Stomach (tissue), 9 donors: ENCODE results near the gene PRELID3B. TPM values are rescaled to one million over a fixed set of nuclear protein-coding genes. Genes with fewer than 3 reads are reported as not detected.

Experiments
- DNase-seq, 2 donors: peaks; one replicate each; pipeline versions ENCODE4 v3.0.0 to v3.0.0-alpha.2; 2013 to 2019
- H3K27ac ChIP-seq, 5 donors: fragments of 200-600 bp in 4 of 5; sonication (generic) in 4 of 5; one replicate each; pipeline ENCODE4 v1.5.1; 2013 to 2019; ENCODE audit warnings: mild to moderate bottlenecking in 1 of 5, moderate library complexity in 1 of 5
- H3K27me3 ChIP-seq, 3 donors: fragments of 200-600 bp; sonication (generic); one replicate each; pipeline ENCODE4 v1.5.1; 2017 to 2019; ENCODE audit warnings: mixed run types in 1 of 3
- H3K36me3 ChIP-seq, 4 donors: fragments of 200-600 bp; sonication (generic); 1 replicate in 3 of 4; 2 replicates in 1 of 4; pipeline ENCODE4 v1.5.1; 2016 to 2019
- H3K4me1 ChIP-seq, 4 donors: fragments of 200-600 bp; sonication (generic); one replicate each; pipeline ENCODE4 v1.5.1; 2016 to 2019
- H3K4me3 ChIP-seq, 4 donors: fragments of 200-600 bp; sonication (generic) in 3 of 4; one replicate each; pipeline ENCODE4 v1.5.1; 2016 to 2019; ENCODE audit warnings: mild to moderate bottlenecking in 1 of 4
- H3K9me3 ChIP-seq, 4 donors: fragments of 200-600 bp; sonication (generic); one replicate each; pipeline ENCODE4 v1.5.1; 2016 to 2019
- EP300 ChIP-seq: sonication (generic); formaldehyde crosslinking; IDR thresholded peaks from one replicate; pipeline ENCODE4 v1.6.1; 2017; ENCODE audit warnings: antibody characterized with exemption
- POLR2A ChIP-seq, 4 donors: fragments of 450-650 bp; IDR thresholded peaks; one replicate each; pipeline ENCODE4 v1.6.1; 2016; ENCODE audit warnings: antibody characterized with exemption in 4 of 4, control low read depth in 2 of 4, mild to moderate bottlenecking in 1 of 4, moderate library complexity in 1 of 4
- POLR2AphosphoS5 ChIP-seq, 3 donors: sonication (generic); formaldehyde crosslinking; IDR thresholded peaks; one replicate each; pipeline ENCODE4 v1.6.1; 2016; ENCODE audit warnings: antibody characterized with exemption in 3 of 3
- WGBS, 5 donors: extraction: QIAGEN DNeasy Blood & Tissue Kit in 3 of 5; methylation state at CpG; one replicate each; pipeline versions ENCODE4 v1.1.5 to v1.1.7; 2013 to 2018; 5-methylcytosine and 5-hydroxymethylcytosine counted together
- intact Hi-C: fragments of 100-400 bp; cut with DNase I; formaldehyde crosslinking; loops from one replicate; pipeline ENCODE4 v1.15.1; 2023; ENCODE audit warnings: low total_unique reads
- polyA plus RNA-seq, 3 donors: library from polyadenylated mRNA; stranded (reverse); fragments of 200-250 nt; gene quantifications; one replicate each; pipeline ENCODE4 v1.2.3, GENCODE V29; 2013
- total RNA-seq, 5 donors: library from RNA; depleted of rRNA; stranded (reverse); fragments of >200 nt; gene quantifications; one replicate each; pipeline versions ENCODE4 v1.1.0 to v1.2.3, GENCODE V29; 2014 to 2016
- TF ChIP-seq, protein P1 (sequence below), 7 experiments: fragments of 450-650 bp in 4 of 7; fragments of 200-600 bp in 3 of 7; sonication (generic) in 3 of 7; IDR thresholded peaks; one replicate each; pipeline ENCODE4 v1.5.1; 2016 to 2019; ENCODE audit warnings: antibody characterized with exemption in 7 of 7, control low read depth in 2 of 7, mild to moderate bottlenecking in 1 of 7
- donor health status: healthy with polysubstance abuse.
- donor health status: Bipolar disorder and iron deficiency.
- donor health status: healthy.

The PRELID3B gene
- total and polyA plus RNA-seq, 8 donors = 20.0 to 322 (median 56.1) TPM

DNA sequence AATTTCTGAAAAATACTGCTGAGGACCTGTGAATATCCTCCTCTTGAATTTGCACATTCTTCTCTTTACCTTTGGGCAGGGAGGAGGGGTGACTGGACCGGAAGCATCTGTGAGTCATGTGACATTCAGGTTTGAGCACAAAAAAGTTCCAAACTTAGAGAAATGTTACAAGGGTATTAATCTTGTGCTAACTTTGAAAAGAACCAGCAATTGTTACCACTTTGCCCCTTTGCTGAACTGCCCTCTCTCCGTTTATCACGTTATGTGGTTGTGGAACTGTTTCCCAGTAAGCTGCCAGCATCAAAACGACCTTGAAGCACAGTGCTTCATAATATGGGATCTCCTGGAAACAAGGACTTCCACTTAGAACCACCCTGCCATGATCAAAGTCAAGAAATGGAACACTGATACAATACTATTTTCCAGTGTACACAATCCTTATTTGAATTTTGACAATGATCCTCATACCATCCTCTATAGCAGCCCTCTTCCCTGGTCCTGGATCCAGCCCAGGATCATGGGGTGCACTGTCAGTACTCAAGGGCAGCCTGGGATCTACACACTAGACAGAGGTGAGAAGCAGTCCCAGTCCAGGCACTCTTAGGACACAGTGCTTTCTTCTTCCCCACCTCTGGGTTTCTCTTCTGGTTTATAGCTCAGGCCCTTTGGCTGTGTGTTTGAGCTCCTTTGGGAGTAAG lies 25.6 kb downstream of the PRELID3B start:
- Histone ChIP-seq H3K27me3 (no peaks in the 10 kb centered on the region), H3K36me3 (peaks cover 0 to 5% (median 2%) of the 10 kb centered on the region in 4 donors), H3K4me1 (peaks cover 0 to 11% (median 6%) of the 10 kb centered on the region in 4 donors), H3K27ac (no peak overlapping the region), H3K4me3 (no peak overlapping the region), H3K9me3 (no peaks in the 10 kb centered on the region)
- TF ChIP-seq EP300 (no peak), POLR2AphosphoS5 (IDR thresholded peaks at IDR 0.05) (no peak), POLR2A (IDR thresholded peaks at IDR 0.05) (no peak)
- TF ChIP-seq, protein P1, sequence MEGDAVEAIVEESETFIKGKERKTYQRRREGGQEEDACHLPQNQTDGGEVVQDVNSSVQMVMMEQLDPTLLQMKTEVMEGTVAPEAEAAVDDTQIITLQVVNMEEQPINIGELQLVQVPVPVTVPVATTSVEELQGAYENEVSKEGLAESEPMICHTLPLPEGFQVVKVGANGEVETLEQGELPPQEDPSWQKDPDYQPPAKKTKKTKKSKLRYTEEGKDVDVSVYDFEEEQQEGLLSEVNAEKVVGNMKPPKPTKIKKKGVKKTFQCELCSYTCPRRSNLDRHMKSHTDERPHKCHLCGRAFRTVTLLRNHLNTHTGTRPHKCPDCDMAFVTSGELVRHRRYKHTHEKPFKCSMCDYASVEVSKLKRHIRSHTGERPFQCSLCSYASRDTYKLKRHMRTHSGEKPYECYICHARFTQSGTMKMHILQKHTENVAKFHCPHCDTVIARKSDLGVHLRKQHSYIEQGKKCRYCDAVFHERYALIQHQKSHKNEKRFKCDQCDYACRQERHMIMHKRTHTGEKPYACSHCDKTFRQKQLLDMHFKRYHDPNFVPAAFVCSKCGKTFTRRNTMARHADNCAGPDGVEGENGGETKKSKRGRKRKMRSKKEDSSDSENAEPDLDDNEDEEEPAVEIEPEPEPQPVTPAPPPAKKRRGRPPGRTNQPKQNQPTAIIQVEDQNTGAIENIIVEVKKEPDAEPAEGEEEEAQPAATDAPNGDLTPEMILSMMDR (IDR thresholded peaks at IDR 0.05) = no peak
- no peak for DNase-seq
- intact Hi-C loops = no loop called here
- WGBS, 5 donors = 30 to 44% (median 42%) methylated on average over 4 of the region's 4 CpGs

DNA sequence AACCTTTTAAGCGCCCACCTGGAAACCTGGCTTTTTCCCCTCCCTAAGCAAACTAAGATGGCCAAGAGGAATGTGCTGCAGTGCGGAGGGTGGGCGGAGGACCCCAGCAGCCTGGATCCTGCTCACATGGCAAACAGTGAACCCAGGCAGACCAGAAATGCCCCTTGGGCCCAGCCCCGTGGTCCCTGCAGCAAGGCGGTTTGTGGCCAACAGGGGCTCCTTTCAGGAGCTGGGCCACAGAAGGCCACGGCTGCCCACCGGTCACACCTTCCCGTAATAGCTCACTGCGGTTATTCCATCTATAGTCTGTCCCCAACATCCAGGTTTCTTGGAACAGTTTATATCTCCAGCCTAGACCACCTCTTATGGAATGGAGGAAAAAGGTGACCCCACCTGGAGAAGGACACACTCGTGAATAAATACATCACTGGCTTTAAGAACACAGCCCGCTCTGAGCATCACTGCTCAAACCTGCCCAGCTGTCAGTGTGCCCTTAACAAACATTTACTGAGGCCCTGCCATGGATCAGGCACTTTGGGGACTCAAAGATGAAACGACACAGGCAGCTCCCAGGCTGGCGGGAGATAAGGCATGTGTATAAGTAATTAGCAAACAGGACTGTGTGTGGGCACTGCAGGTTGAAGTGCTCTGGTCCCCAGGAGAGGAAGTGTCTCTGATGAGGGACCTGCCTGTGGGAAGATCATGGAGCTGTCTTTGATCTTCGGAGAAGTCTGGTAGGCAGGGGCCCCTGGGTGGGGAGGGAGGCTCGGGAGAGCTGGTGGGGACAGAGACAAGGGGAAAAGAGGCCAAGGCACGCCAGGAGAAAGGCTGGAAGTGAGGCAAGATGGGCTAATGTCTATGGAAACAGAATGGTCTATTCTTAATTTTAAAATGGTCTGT lies 26.5 kb downstream of the PRELID3B start:
- TF ChIP-seq EP300 (no peak), POLR2AphosphoS5 (IDR thresholded peaks at IDR 0.05) (no peak), POLR2A (IDR thresholded peaks at IDR 0.05) (no peak)
- TF ChIP-seq, protein P1 (IDR thresholded peaks at IDR 0.05) = no peak
- no peaks in the 10 kb centered on the region for H3K36me3 ChIP-seq
- no peaks in the 10 kb centered on the region for H3K27me3 ChIP-seq
- peak in 1 of 2 donors; percentile 67 for DNase-seq
- no peak overlapping the region for H3K27ac ChIP-seq
- intact Hi-C loops = no loop called here
- WGBS, 5 donors = 57 to 71% (median 65%) methylated on average over 14 to 16 of the region's 16 CpGs
- no peaks in the 10 kb centered on the region for H3K9me3 ChIP-seq
- H3K4me3 ChIP-seq = no peak overlapping the region
- H3K4me1 ChIP-seq = peaks cover 0 to 17% (median 8%) of the 10 kb centered on the region in 4 donors

DNA sequence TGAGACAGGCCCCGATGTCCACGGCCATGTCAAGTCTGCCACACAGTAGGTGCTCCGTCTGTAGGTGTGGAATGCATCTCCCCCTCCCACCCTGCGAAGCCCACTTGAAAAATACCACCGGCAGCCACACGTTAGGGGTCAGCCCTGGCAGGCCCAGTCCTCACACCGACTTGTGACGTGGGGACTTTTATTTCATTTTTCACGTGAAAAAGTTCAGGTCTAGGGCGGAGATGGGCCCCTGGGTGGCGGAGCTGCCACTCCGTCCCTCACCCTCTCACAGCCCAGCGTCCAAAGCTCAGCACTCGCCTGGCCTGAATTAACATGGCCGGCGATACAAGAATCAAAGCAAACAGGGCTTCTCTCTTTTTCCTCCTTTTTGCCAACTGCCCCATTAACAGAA lies 27.2 kb downstream of the PRELID3B start:
- 81 to 87% (median 82%) methylated on average over 16 of the region's 16 CpGs for WGBS, 5 donors
- no peak for DNase-seq
- Histone ChIP-seq H3K27ac (no peak overlapping the region), H3K9me3 (no peaks in the 10 kb centered on the region), H3K27me3 (no peaks in the 10 kb centered on the region), H3K4me1 (peaks cover 0 to 23% (median 13%) of the 10 kb centered on the region in 4 donors), H3K36me3 (no peaks in the 10 kb centered on the region), H3K4me3 (no peak overlapping the region)
- intact Hi-C loops = no loop called here
- TF ChIP-seq POLR2A (IDR thresholded peaks at IDR 0.05) (no peak), POLR2AphosphoS5 (IDR thresholded peaks at IDR 0.05) (no peak), EP300 (no peak)
- TF ChIP-seq, protein P1 (IDR thresholded peaks at IDR 0.05) = no peak

DNA sequence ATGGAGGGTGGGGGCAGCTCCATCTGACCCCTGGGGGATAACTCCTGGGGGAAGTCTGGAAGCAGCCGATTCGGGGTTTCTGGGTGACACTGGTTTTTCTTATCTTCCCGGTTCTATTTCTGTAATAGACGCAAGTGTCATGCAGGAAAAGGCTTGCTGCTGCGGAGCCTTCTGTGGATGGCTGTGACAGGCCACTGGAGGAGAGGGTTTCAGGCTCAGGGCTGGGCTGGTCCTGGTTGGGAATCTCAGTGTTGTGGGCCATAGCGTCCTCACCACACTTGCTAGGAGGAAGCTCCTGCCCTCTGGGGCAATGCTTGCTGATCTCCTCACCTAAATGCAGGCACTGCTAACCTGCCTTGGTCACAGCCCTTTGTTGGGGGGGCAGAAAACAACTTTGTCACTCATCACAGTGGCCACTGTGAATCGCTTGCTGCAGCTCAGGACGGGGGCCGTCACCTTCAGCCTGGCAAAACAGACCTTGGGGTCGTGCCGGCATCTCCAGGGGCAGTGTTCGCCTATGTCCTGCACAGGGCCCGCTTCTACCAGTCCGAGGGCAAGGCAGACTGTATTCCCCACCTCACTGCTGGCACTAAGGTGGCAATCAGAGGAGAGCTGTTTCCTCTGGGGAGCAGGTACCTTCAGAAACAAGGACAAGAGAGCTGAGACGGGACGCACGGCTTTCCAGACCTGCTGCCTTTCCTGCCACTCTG lies 27.8 kb downstream of the PRELID3B start:
- Histone ChIP-seq H3K4me3 (no peak overlapping the region), H3K27me3 (no peaks in the 10 kb centered on the region), H3K9me3 (no peaks in the 10 kb centered on the region), H3K27ac (no peak overlapping the region), H3K4me1 (peaks cover 0 to 25% (median 18%) of the 10 kb centered on the region in 4 donors), H3K36me3 (no peaks in the 10 kb centered on the region)
- intact Hi-C loops = no loop called here
- DNase-seq = no peak
- TF ChIP-seq, protein P1 (IDR thresholded peaks at IDR 0.05) = no peak
- no peak for TF ChIP-seq POLR2AphosphoS5 (IDR thresholded peaks at IDR 0.05)
- TF ChIP-seq POLR2A (IDR thresholded peaks at IDR 0.05) = no peak
- no peak for TF ChIP-seq EP300
- WGBS, 5 donors = 86 to 96% (median 90%) methylated on average over 11 to 17 of the region's 17 CpGs
